Colonic mucosa (tissue), 4 donors: ENCODE data around the gene HIVEP3. TPM values are rescaled to one million over a fixed set of nuclear protein-coding genes. Genes with fewer than 3 reads are reported as not detected.

Experiments used
- DNase-seq: peaks from one replicate; pipeline ENCODE4 v3.0.0-alpha.2; 2020
- H3K27ac ChIP-seq: fragments of 200-600 bp; one replicate; pipeline ENCODE4 v1.8.0; 2021
- H3K27me3 ChIP-seq: fragments of 200-600 bp; one replicate; pipeline ENCODE4 v1.8.0; 2021
- H3K36me3 ChIP-seq: fragments of 200-600 bp; one replicate; pipeline ENCODE4 v1.8.0; 2021
- H3K4me1 ChIP-seq: fragments of 200-600 bp; one replicate; pipeline ENCODE4 v1.8.0; 2021; ENCODE audit warnings: mild to moderate bottlenecking
- H3K4me3 ChIP-seq: fragments of 200-600 bp; one replicate; pipeline ENCODE4 v1.8.0; 2021
- H3K9ac ChIP-seq, 2 donors: one replicate each; pipeline ENCODE4 v1.7.0; 2013; ENCODE audit warnings: control low read depth in 2 of 2, low read depth in 2 of 2, low read length in 2 of 2
- H3K9me3 ChIP-seq: fragments of 200-600 bp; one replicate; pipeline ENCODE4 v1.8.0; 2021
- CTCF ChIP-seq: fragments of 200-600 bp; IDR thresholded peaks from one replicate; pipeline ENCODE4 v1.8.0; 2022; ENCODE audit warnings: antibody characterized with exemption, mild to moderate bottlenecking
- intact Hi-C: fragments of 100-400 bp; cut with DNase I; formaldehyde crosslinking; loops from one replicate; pipeline ENCODE4 v1.14.1; 2022
- total RNA-seq, 2 donors: library from RNA; stranded (reverse); fragmentation: NEBNext Ultra II Directional in 1 of 2; extraction: Animal tissue kit (Norgen Biotek cat#: 25700) in 1 of 2; gene quantifications; one replicate each; pipeline ENCODE4 v1.2.1, GENCODE V29; 2021
- donor health status: healthy.
- donor health status: DM: no; HTN: no; CAD: no.
- donor health status: DM: no; HTN: no; CAD: no.

Gene HIVEP3
- total RNA-seq, 2 donors from 2014 or later: 1.9 to 3.3 TPM

GRCh38 chr1:41880950-41881885 lies 37.5 kb downstream of the HIVEP3 start:
- H3K9me3 ChIP-seq: no peaks in the 10 kb centered on the region
- TF ChIP-seq CTCF: no peak
- no peak overlapping the region for H3K27ac ChIP-seq
- H3K36me3 ChIP-seq: no peaks in the 10 kb centered on the region
- DNase-seq: no peak
- H3K9ac ChIP-seq: no peak overlapping the region
- no peaks in the 10 kb centered on the region for H3K27me3 ChIP-seq
- no peaks in the 10 kb centered on the region for H3K4me1 ChIP-seq
- intact Hi-C loops: no loop called here
- H3K4me3 ChIP-seq: no peak overlapping the region

DNA sequence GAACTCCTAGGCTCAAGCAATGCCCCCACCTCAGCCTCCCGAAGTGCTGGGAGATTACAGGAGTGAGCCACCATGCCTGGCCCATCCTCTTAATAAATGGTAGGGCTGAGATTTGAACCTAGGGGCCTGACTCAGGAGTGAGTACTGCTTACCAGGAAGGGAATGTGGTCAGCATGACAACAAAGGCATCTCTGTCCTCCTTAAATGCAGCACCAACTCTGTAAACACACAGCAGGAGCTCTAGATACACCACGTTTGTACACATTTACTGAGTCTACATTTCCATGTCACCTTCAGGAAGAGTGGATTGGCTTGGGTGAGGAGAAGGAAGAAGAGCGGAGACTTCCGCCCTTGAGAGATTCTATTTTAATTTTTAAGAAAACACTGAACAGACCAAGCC lies 38.5 kb downstream of the HIVEP3 start:
- Histone ChIP-seq H3K27ac (no peak overlapping the region), H3K36me3 (no peaks in the 10 kb centered on the region), H3K9ac (no peak overlapping the region), H3K4me3 (no peak overlapping the region), H3K4me1 (no peaks in the 10 kb centered on the region), H3K27me3 (no peaks in the 10 kb centered on the region), H3K9me3 (no peaks in the 10 kb centered on the region)
- TF ChIP-seq CTCF: no peak
- intact Hi-C loops: no loop called here
- DNase-seq: no peak

DNA sequence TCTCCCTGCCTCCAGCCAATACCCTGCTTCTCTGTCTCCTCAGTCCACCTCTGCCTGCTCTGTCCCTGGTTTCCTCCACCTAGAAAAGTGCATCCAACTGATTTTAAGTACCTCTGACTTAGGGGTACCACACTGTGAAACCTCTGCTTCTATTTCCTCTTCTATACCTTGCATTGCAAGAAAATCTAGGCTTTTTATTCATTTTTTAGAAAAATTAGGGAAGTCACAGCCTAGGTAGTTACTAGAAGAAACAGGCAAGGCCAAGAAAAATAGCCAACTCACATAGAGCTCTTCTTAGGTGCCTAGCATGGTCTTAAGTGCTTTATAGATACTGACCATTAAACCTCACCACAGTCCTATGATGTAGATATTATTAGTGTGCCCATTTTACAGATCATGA lies 39.1 kb downstream of the HIVEP3 start:
- Histone ChIP-seq H3K4me3 (no peak overlapping the region), H3K36me3 (no peaks in the 10 kb centered on the region), H3K4me1 (no peaks in the 10 kb centered on the region), H3K27me3 (no peaks in the 10 kb centered on the region), H3K27ac (no peak overlapping the region), H3K9ac (no peak overlapping the region), H3K9me3 (no peaks in the 10 kb centered on the region)
- no peak for TF ChIP-seq CTCF
- intact Hi-C loops: no loop called here
- DNase-seq: no peak

GRCh38 chr1:41878911-41879310 lies 39.8 kb downstream of the HIVEP3 start:
- H3K9me3 ChIP-seq: no peaks in the 10 kb centered on the region
- H3K4me3 ChIP-seq: no peak overlapping the region
- no peak for DNase-seq
- intact Hi-C loops: no loop called here
- H3K4me1 ChIP-seq: no peaks in the 10 kb centered on the region
- TF ChIP-seq CTCF: no peak
- H3K36me3 ChIP-seq: no peaks in the 10 kb centered on the region
- H3K27me3 ChIP-seq: no peaks in the 10 kb centered on the region
- H3K27ac ChIP-seq: no peak overlapping the region
- no peak overlapping the region for H3K9ac ChIP-seq

DNA sequence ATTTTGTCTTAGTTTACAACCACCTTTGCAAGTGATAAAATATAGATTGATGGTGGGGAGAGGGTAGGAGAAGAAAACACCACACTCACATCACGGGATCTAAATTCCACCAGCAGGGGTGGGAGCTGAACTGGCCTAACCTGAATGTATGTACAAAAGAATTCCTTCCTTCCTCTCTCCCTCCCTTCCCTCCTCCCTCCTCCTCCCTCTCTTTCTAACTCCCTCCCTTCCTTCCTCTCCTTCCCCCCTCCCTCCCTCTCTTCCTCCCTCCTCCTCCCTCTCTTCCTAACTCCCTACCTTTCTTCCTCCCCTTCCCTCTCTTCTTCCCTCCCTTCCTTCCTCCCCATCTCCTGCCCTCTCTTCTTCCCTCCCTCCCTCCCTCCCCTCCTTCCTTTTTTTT lies 40.2 kb downstream of the HIVEP3 start:
- H3K4me3 ChIP-seq: no peak overlapping the region
- H3K4me1 ChIP-seq: no peaks in the 10 kb centered on the region
- DNase-seq: no peak
- no peak overlapping the region for H3K9ac ChIP-seq
- H3K36me3 ChIP-seq: no peaks in the 10 kb centered on the region
- H3K27me3 ChIP-seq: no peaks in the 10 kb centered on the region
- intact Hi-C loops: no loop called here
- TF ChIP-seq CTCF: no peak
- no peak overlapping the region for H3K27ac ChIP-seq
- no peaks in the 10 kb centered on the region for H3K9me3 ChIP-seq
